Dermis microvascular lymphatic vessel endothelial cell (primary cell): ENCODE measurements around the gene SNX3. TPM values are rescaled to one million over a fixed set of nuclear protein-coding genes. Genes with fewer than 3 reads are reported as not detected.
A peak's percentile ranks its signal among the peaks of the same experiment; 100 is the strongest.

Source experiments
- DNase-seq, 2 donors: peaks; one replicate each; pipeline versions ENCODE4 v3.0.0 to v3.0.0-alpha.2; 2010; ENCODE audit warnings: low read depth in 2 of 2
- total RNA-seq: library from RNA; depleted of rRNA; stranded (reverse); fragments of >200 nt; gene quantifications from 2 replicates; pipeline ENCODE4 v1.2.1, GENCODE V29; 2014

SNX3 gene
- total RNA-seq, 1 donor from 2014 or later: 152 TPM

- DNase-seq: no peak
Observed at GRCh38 chr6:108170332-108171290, 90.2 kb downstream of the SNX3 start.

GRCh38 chr6:108169464-108170331 lies 91.1 kb downstream of the SNX3 start:
- DNase-seq: no peak

- DNase-seq: peak in 1 of 2 donors; percentile 41
Observed at GRCh38 chr6:108168501-108169463, 92.1 kb downstream of the SNX3 start.

- DNase-seq: no peak
Observed at GRCh38 chr6:108168090-108168463, 92.8 kb downstream of the SNX3 start.

GRCh38 chr6:108167449-108168089 lies 93.3 kb downstream of the SNX3 start:
- DNase-seq: no peak

- DNase-seq: no peak
Observed at GRCh38 chr6:108166664-108167448, 94.0 kb downstream of the SNX3 start.

- DNase-seq: no peak
Observed at GRCh38 chr6:108165714-108166663, 94.9 kb downstream of the SNX3 start, which contains the start of gene NR2E1. TSS of gene NR2E1 (plus strand) at chr6:108166022. CDS start at chr6:108166766, 744 bp downstream.

GRCh38 chr6:108164815-108165706 lies 95.8 kb downstream of the SNX3 start:
- no peak for DNase-seq

- no peak for DNase-seq
Observed at GRCh38 chr6:108164543-108164814, 96.4 kb downstream of the SNX3 start.

GRCh38 chr6:108163644-108164542 lies 96.9 kb downstream of the SNX3 start:
- no peak for DNase-seq

- DNase-seq: no peak
Observed at GRCh38 chr6:108163267-108163643, 97.6 kb downstream of the SNX3 start.

GRCh38 chr6:108161724-108162282 lies 99.0 kb downstream of the SNX3 start:
- no peak for DNase-seq
